Prostate gland (tissue), 2 donors: Measurements from ENCODE around the gene LCP2.

Source experiments
- CTCF ChIP-seq, 4 experiments: fragments of 200-600 bp in 2 of 4; fragments of 450-650 bp in 2 of 4; sonication (generic) in 2 of 4; IDR thresholded peaks; 1 replicate in 3 of 4; 2 replicates in 1 of 4; pipeline ENCODE4 v1.5.1; 2016 to 2019; ENCODE audit warnings: antibody characterized with exemption in 4 of 4, mild to moderate bottlenecking in 2 of 4, moderate library complexity in 2 of 4
- POLR2A ChIP-seq: fragments of 450-650 bp; IDR thresholded peaks from one replicate; pipeline ENCODE4 v1.6.1; 2016; ENCODE audit warnings: antibody characterized with exemption, mild to moderate bottlenecking
- POLR2AphosphoS5 ChIP-seq: sonication (generic); formaldehyde crosslinking; IDR thresholded peaks from one replicate; pipeline ENCODE4 v1.6.1; 2017; ENCODE audit warnings: antibody characterized with exemption

- no peak for TF ChIP-seq CTCF (IDR thresholded peaks at IDR 0.05)
- TF ChIP-seq POLR2A = no peak
- TF ChIP-seq POLR2AphosphoS5 = no peak
Observed at GRCh38 chr5:170226661-170227060, 70.9 kb downstream of the LCP2 start.
